HepG2 (cell line): ENCODE results near the gene CTNND2. TPM values are rescaled to one million over a fixed set of nuclear protein-coding genes. Genes with fewer than 3 reads are reported as not detected.

Experiments
- NFIB ChIP-seq: sonication (generic); formaldehyde crosslinking; IDR thresholded peaks from 2 replicates; pipeline ENCODE4 v1.9.0; 2021; ENCODE audit warnings: missing genetic modification reagents, mild to moderate bottlenecking, borderline replicate concordance
- NR3C1 ChIP-seq: sonication (generic); formaldehyde crosslinking; IDR thresholded peaks from 2 replicates; pipeline ENCODE4 v1.4.0; 2020; ENCODE audit warnings: missing genetic modification reagents
- ZC3H4 ChIP-seq: sonication (generic); formaldehyde crosslinking; IDR thresholded peaks from 2 replicates; pipeline ENCODE4 v1.4.0; 2020; ENCODE audit warnings: missing genetic modification reagents, borderline replicate concordance
- ZNF790 ChIP-seq: sonication (generic); formaldehyde crosslinking; IDR thresholded peaks from 2 replicates; pipeline ENCODE4 v1.8.0; 2022; ENCODE audit warnings: missing genetic modification reagents, mild to moderate bottlenecking, borderline replicate concordance
- polyA plus RNA-seq, 8 experiments: library from polyadenylated mRNA; depleted of rRNA in 3 of 8; stranded (reverse) in 7 of 8; unstranded in 1 of 8; fragments of >200 nt; fragmentation: Illumina TruSeq in 4 of 8; extraction: Trizol in 4 of 8; gene quantifications; 2 replicates each; pipeline versions ENCODE4 v1.2.1 to v1.2.3, GENCODE V29; 2011 to 2016; ENCODE audit warnings: low read depth in 4 of 8, missing spikeins in 1 of 8, mixed read lengths in 1 of 8; ENCODE audit not compliant: insufficient read depth in 1 of 8
- total RNA-seq, 5 experiments: library from RNA; depleted of rRNA; stranded (reverse); fragments of >200 nt; fragmentation: Illumina TruSeq; extraction: Trizol; gene quantifications; 2 replicates each; pipeline ENCODE4 v1.2.3, GENCODE V29; 2016; ENCODE audit warnings: low read depth in 1 of 5
- TF ChIP-seq, protein P1 (sequence below), 2 experiments: sonication (generic) in 1 of 2; formaldehyde crosslinking in 1 of 2; IDR thresholded peaks; 2 replicates each; pipeline versions ENCODE4 v1.4.0 to v1.6.1; 2018 to 2020; ENCODE audit warnings: missing genetic modification reagents in 2 of 2, borderline replicate concordance in 1 of 2, low read depth in 1 of 2, mild to moderate bottlenecking in 1 of 2, missing biosample characterization in 1 of 2
- TF ChIP-seq, protein P2 (sequence below): sonication (generic); formaldehyde crosslinking; IDR thresholded peaks from 2 replicates; pipeline ENCODE4 v1.8.0; 2022; ENCODE audit warnings: missing genetic modification reagents, mild to moderate bottlenecking, moderate library complexity, borderline replicate concordance
- TF ChIP-seq, protein P3 (sequence below): sonication (generic); formaldehyde crosslinking; IDR thresholded peaks from 2 replicates; pipeline ENCODE4 v1.8.0; 2022; ENCODE audit warnings: mild to moderate bottlenecking, missing genetic modification reagents, borderline replicate concordance

Gene CTNND2
- total and polyA plus RNA-seq, 2 of the 13 experiments (the other 11 are each of a cell fraction or from before 2014, with no cell fraction given) = not detected

DNA sequence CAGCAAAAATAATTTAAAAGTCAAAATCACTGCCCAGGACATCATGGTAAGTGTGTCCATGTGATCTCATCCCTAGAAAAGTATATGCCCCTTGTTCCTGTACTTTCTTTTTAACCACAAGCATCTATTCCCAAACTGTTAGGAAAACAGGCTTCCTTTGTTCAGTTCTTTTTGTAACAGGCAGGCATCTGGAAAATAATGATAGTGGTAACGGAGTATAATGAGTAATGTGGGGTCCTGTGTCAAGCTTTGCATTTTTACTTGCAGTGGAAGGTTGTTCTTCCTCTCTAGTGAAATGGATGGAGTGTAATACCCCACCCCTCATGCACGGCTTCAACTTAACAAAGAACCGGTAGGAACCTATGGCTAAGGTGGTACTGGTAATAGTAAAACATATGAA is 532.1 kb downstream of the CTNND2 start (continued):
- TF ChIP-seq, protein P1, sequence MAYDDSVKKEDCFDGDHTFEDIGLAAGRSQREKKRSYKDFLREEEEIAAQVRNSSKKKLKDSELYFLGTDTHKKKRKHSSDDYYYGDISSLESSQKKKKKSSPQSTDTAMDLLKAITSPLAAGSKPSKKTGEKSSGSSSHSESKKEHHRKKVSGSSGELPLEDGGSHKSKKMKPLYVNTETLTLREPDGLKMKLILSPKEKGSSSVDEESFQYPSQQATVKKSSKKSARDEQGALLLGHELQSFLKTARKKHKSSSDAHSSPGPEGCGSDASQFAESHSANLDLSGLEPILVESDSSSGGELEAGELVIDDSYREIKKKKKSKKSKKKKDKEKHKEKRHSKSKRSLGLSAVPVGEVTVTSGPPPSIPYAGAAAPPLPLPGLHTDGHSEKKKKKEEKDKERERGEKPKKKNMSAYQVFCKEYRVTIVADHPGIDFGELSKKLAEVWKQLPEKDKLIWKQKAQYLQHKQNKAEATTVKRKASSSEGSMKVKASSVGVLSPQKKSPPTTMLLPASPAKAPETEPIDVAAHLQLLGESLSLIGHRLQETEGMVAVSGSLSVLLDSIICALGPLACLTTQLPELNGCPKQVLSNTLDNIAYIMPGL (CRISPR knock-in tag; IDR thresholded peaks at IDR 0.05; ENCODE audit: borderline replicate concordance in 1 of 2, low read depth in 1 of 2) = no peak
- TF ChIP-seq ZNF790 (CRISPR knock-in tag) (no peak), ZC3H4 (CRISPR knock-in tag) (no peak), NFIB (no peak), NR3C1 (CRISPR knock-in tag) (no peak)
- TF ChIP-seq, protein P2, sequence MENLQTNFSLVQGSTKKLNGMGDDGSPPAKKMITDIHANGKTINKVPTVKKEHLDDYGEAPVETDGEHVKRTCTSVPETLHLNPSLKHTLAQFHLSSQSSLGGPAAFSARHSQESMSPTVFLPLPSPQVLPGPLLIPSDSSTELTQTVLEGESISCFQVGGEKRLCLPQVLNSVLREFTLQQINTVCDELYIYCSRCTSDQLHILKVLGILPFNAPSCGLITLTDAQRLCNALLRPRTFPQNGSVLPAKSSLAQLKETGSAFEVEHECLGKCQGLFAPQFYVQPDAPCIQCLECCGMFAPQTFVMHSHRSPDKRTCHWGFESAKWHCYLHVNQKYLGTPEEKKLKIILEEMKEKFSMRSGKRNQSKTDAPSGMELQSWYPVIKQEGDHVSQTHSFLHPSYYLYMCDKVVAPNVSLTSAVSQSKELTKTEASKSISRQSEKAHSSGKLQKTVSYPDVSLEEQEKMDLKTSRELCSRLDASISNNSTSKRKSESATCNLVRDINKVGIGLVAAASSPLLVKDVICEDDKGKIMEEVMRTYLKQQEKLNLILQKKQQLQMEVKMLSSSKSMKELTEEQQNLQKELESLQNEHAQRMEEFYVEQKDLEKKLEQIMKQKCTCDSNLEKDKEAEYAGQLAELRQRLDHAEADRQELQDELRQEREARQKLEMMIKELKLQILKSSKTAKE (CRISPR knock-in tag) = no peak
- TF ChIP-seq, protein P3, sequence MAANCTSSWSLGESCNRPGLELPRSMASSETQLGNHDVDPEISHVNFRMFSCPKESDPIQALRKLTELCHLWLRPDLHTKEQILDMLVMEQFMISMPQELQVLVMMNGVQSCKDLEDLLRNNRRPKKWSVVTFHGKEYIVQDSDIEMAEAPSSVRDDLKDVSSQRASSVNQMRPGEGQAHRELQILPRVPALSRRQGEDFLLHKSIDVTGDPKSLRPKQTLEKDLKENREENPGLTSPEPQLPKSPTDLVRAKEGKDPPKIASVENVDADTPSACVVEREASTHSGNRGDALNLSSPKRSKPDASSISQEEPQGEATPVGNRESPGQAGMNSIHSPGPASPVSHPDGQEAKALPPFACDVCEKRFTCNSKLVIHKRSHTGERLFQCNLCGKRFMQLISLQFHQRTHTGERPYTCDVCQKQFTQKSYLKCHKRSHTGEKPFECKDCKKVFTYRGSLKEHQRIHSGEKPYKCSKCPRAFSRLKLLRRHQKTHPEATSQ (CRISPR knock-in tag) = no peak
